Choroid plexus epithelial cell (primary cell): ENCODE results near the gene INPP4B.

Experiments
- DNase-seq: peaks from one replicate; pipeline ENCODE4 v3.0.0-alpha.2; 2010; ENCODE audit warnings: low read depth
- H3K4me3 ChIP-seq: 2 replicates; pipeline ENCODE4 v1.5.1; 2011; ENCODE audit warnings: low read depth, mild to moderate bottlenecking, control low read depth, low read length, moderate library complexity
- CTCF ChIP-seq: conservative IDR thresholded peaks from 2 replicates; pipeline ENCODE4 v1.5.1; 2011; ENCODE audit warnings: low read depth, mild to moderate bottlenecking, control low read depth, inconsistent platforms, low read length, moderate library complexity

Gene INPP4B

GRCh38 chr4:142778900-142779299 is 67.2 kb downstream of the INPP4B start:
- no peak for DNase-seq
- no peak overlapping the region for H3K4me3 ChIP-seq
- no peak for TF ChIP-seq CTCF

GRCh38 chr4:142778430-142778829 is 67.7 kb downstream of the INPP4B start:
- TF ChIP-seq CTCF, result no peak
- peak; percentile 30 for DNase-seq
- no peak overlapping the region for H3K4me3 ChIP-seq

GRCh38 chr4:142777045-142777743 is 68.9 kb downstream of the INPP4B start:
- TF ChIP-seq CTCF, result no peak
- no peak overlapping the region for H3K4me3 ChIP-seq
- no peak for DNase-seq

GRCh38 chr4:142776026-142776425 is 70.1 kb downstream of the INPP4B start:
- TF ChIP-seq CTCF, result no peak
- no peak overlapping the region for H3K4me3 ChIP-seq
- no peak for DNase-seq

GRCh38 chr4:142773505-142773904 is 72.6 kb downstream of the INPP4B start:
- TF ChIP-seq CTCF, result no peak
- DNase-seq, result no peak
- no peak overlapping the region for H3K4me3 ChIP-seq

- no peak for DNase-seq
- H3K4me3 ChIP-seq, result no peak overlapping the region
- no peak for TF ChIP-seq CTCF
Measured at GRCh38 chr4:142762280-142762679, 83.8 kb downstream of the INPP4B start.

GRCh38 chr4:142752202-142752786 is 93.8 kb downstream of the INPP4B start:
- DNase-seq, result no peak
- no peak for TF ChIP-seq CTCF
- no peak overlapping the region for H3K4me3 ChIP-seq
